GM12878 (cell line): ENCODE results near the gene PTPN14. TPM values are rescaled to one million over a fixed set of nuclear protein-coding genes. Genes with fewer than 3 reads are reported as not detected.

Experiments used
- ATAC-seq: fragments of 200-7000 bp; cut with Tn5 transposase; 3 replicates; pipeline ENCODE4 v1.9.1; 2020; ENCODE audit warnings: mild to moderate bottlenecking, moderate library complexity
- BruUV-seq: library from RNA; stranded (reverse); fragments of 400-500 nt; replicated peaks from 2 replicates; lab custom pipeline; 2021; lab: Mats Ljungman, UMichigan
- CTCF ChIA-PET: fragments of 300-600 bp; sonication (Branson Sonifier 250); formaldehyde crosslinking; extraction: SDS; loops from one replicate; lab custom pipeline; 2021; ENCODE audit warnings: inconsistent platforms; lab: Yijun Ruan, JAX
- POLR2A ChIA-PET: fragments of 350-600 bp; formaldehyde crosslinking; extraction: SDS; loops from one replicate; lab custom pipeline; 2021; ENCODE audit warnings: inconsistent platforms; lab: Charles Lee
- RAD21 ChIA-PET: fragments of 300-600 bp; sonication (Branson Sonifier 250); formaldehyde crosslinking; loops from one replicate; lab custom pipeline; 2023; ENCODE audit warnings: antibody characterized with exemption; ENCODE audit not compliant: unreplicated experiment; lab: Charles Lee
- SMC1A ChIA-PET: fragments of 300-600 bp; sonication (Branson Sonifier 250); formaldehyde crosslinking; loops from one replicate; lab custom pipeline; 2023; ENCODE audit not compliant: unreplicated experiment, uncharacterized antibody; lab: Charles Lee
- DNase-seq: peaks from one replicate; pipeline ENCODE4 v3.0.0-alpha.2; 2011; ENCODE audit warnings: low read depth, low spot score
- FAIRE-seq: peaks from 3 replicates; lab custom pipeline; 2011; peaks lifted over from hg19 to GRCh38; lab: Jason Lieb, UNC
- H2AFZ ChIP-seq: 2 replicates; pipeline ENCODE4 v1.6.0; 2011; ENCODE audit warnings: low read depth, low read length, control low read depth; ENCODE audit not compliant: control insufficient read depth
- H3K27ac ChIP-seq: 2 replicates; pipeline ENCODE4 v1.5.1; 2011; ENCODE audit warnings: control low read depth; ENCODE audit not compliant: control insufficient read depth, insufficient read depth
- H3K27me3 ChIP-seq, 2 experiments: replicated peaks in 1 of 2; 2 replicates each; pipeline versions ENCODE4 v1.6.0 to v1.6.1; 2011; ENCODE audit warnings: low read length in 1 of 2; ENCODE audit not compliant: control insufficient read depth in 2 of 2, insufficient read depth in 2 of 2
- H3K36me3 ChIP-seq, 2 experiments: 2 replicates each; pipeline ENCODE4 v1.5.1; 2011; ENCODE audit warnings: low read length in 1 of 2; ENCODE audit not compliant: control insufficient read depth in 2 of 2, insufficient read depth in 2 of 2
- H3K4me1 ChIP-seq: 2 replicates; pipeline ENCODE4 v1.6.1; 2011; ENCODE audit warnings: mild to moderate bottlenecking, low read length, moderate library complexity, mixed read lengths; ENCODE audit not compliant: control insufficient read depth, insufficient read depth
- H3K4me2 ChIP-seq: 2 replicates; pipeline ENCODE4 v1.6.0; 2011; ENCODE audit warnings: control low read depth; ENCODE audit not compliant: control insufficient read depth, insufficient read depth
- H3K4me3 ChIP-seq: fragments of 200-600 bp; sonication (generic); 2 replicates; pipeline ENCODE4 v1.5.1; 2016
- H3K79me2 ChIP-seq: 2 replicates; pipeline ENCODE4 v1.6.0; 2011; ENCODE audit warnings: low read length; ENCODE audit not compliant: control insufficient read depth, insufficient read depth
- H3K9ac ChIP-seq: 2 replicates; pipeline ENCODE4 v1.8.0; 2011; ENCODE audit warnings: low read length, control low read depth, mixed read lengths; ENCODE audit not compliant: control insufficient read depth, insufficient read depth
- H3K9me3 ChIP-seq: replicated peaks from 3 replicates; pipeline ENCODE4 v1.5.1; 2011; ENCODE audit warnings: mild to moderate bottlenecking, low read length; ENCODE audit not compliant: control insufficient read depth, insufficient read depth
- H4K20me1 ChIP-seq: 2 replicates; pipeline ENCODE4 v1.6.0; 2011; ENCODE audit not compliant: control insufficient read depth, insufficient read depth
- EED ChIP-seq: sonication (generic); IDR thresholded peaks from 2 replicates; pipeline ENCODE4 v1.6.1; 2016; ENCODE audit warnings: antibody characterized with exemption, low read depth
- PAX8 ChIP-seq: fragments of 450-650 bp; IDR thresholded peaks from 2 replicates; pipeline ENCODE4 v1.6.1; 2017; ENCODE audit warnings: mild to moderate bottlenecking, moderate library complexity
- RAD21 ChIP-seq: IDR thresholded peaks from 2 replicates; pipeline ENCODE4 v1.6.1; 2011; ENCODE audit warnings: mild to moderate bottlenecking, low read depth, low read length, moderate library complexity; ENCODE audit not compliant: insufficient read depth
- RBBP5 ChIP-seq: fragments of 200-600 bp; sonication (generic); conservative IDR thresholded peaks from 2 replicates; pipeline ENCODE4 v1.6.1; 2016
- SMAD1 ChIP-seq: fragments of 450-650 bp; IDR thresholded peaks from 2 replicates; pipeline ENCODE4 v1.6.1; 2018; ENCODE audit warnings: mild to moderate bottlenecking, low read depth; ENCODE audit not compliant: partially characterized antibody
- whole genome bisulfite sequencing: methylation state at CpG from one replicate; pipeline ENCODE4 v1.1.6; 2016; ENCODE audit warnings: low lambda C conversion rate; ENCODE audit not compliant: insufficient replicate concordance, insufficient coverage; ENCODE audit errors: missing lambda C conversion rate; 5-methylcytosine and 5-hydroxymethylcytosine counted together
- in situ Hi-C: fragments of 300-500 bp; cut with MboI; formaldehyde crosslinking; loops from 9 replicates; pipeline ENCODE4 v1.14.3; 2018; ENCODE audit warnings: mixed read lengths
- intact Hi-C: fragments of 100-400 bp; cut with micrococcal nuclease; formaldehyde crosslinking; loops from one replicate; pipeline ENCODE4 v1.14.2; 2022; ENCODE audit not compliant: unreplicated experiment
- polyA plus RNA-seq, 11 experiments: library from polyadenylated mRNA; depleted of rRNA in 4 of 11; unstranded in 6 of 11; stranded (reverse) in 5 of 11; fragments of >200 nt; fragmentation: Nextera tagmentation in 4 of 11; fragmentation: Illumina TruSeq in 1 of 11; extraction: Ambion mirVana in 4 of 11; extraction: Trizol in 1 of 11; gene quantifications; 1 replicate in 1 of 11; 2 replicates in 10 of 11; pipeline versions ENCODE4 v1.2.1 to v1.2.3, GENCODE V29; 2011 to 2016; ENCODE audit warnings: inconsistent platforms in 2 of 11, missing spikeins in 2 of 11, low read depth in 1 of 11
- total RNA-seq, 4 experiments: library from RNA; depleted of rRNA in 3 of 4; stranded (reverse); fragments of >200 nt in 3 of 4; fragmentation: Illumina TruSeq in 1 of 4; extraction: Trizol in 1 of 4; gene quantifications; 2 replicates each; pipeline versions ENCODE4 v1.2.1 to v1.2.3, GENCODE V29; 2013 to 2021
- TF ChIP-seq, protein P1 (sequence below): fragments of 150-350 bp; IDR thresholded peaks from 2 replicates; pipeline ENCODE4 v1.6.1; 2016; ENCODE audit warnings: low read depth, low read length
- TF ChIP-seq, protein P2 (sequence below): fragments of 450-650 bp; IDR thresholded peaks from 2 replicates; pipeline ENCODE4 v1.6.1; 2017; ENCODE audit warnings: borderline replicate concordance
- TF ChIP-seq, protein P3 (sequence below): fragments of 450-650 bp; IDR thresholded peaks from 2 replicates; pipeline ENCODE4 v1.6.1; 2018; ENCODE audit warnings: mild to moderate bottlenecking, low read depth, moderate library complexity; ENCODE audit not compliant: partially characterized antibody

The PTPN14 gene
- total and polyA plus RNA-seq, 10 of the 15 experiments (the other 5 are each of a cell fraction or from before 2014, with no cell fraction given), result 0.05 to 5.1 (median 0.44) TPM

DNA sequence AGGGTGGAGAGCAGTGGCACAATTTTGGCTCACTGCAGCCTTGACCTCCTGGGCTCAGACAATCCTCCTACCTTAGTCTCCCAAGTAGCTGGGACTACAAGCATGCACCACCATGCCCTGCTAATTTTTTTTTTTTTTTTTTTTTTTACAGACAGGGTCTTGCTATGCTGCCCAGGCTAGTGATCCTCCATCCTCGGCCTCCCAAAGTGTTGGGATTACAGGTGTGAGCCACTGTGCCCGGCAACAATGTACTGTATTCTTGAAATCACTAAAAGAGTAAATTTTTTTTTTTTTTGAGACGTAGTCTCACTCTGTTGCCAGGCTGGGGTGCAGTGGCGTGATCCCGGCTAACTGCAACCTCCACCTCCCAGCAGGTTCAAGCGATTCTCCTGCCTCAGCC is 152.9 kb downstream of the PTPN14 start:
- WGBS, result 53% methylated on average over 6 of the region's 6 CpGs

DNA sequence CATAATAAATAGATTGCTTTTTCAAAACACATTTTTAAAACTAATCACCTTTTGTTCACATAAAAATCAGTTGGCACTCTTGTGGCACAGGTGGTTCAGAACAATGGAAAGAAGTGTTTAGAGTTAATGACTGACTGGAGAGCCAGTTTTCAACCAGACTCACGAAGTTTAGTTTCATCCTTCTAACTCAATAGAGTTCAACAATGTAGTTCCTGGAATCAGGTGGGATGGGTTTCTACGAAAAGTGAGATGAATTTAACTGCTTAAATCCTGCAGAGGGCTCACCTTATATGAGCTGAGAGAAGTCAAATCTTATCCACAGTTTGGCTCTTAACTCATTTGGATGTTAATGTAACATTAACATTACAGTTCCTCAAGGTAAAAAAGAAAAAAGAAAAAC is 153.9 kb downstream of the PTPN14 start:
- in situ Hi-C loops, result no loop called here
- ATAC-seq (no peak), FAIRE-seq (no peak), DNase-seq (no peak)
- no peaks in the 10 kb centered on the region for H3K9me3 ChIP-seq
- no peaks in the 10 kb centered on the region for H3K36me3 ChIP-seq
- H3K9ac ChIP-seq, result no peak overlapping the region
- no peaks in the 10 kb centered on the region for H3K4me1 ChIP-seq
- 17% methylated on average over 2 of the region's 2 CpGs for WGBS
- SMC1A ChIA-PET, result interaction anchor here (0.8 to 3.5 kb wide), 4 partner anchors 10 to 187 kb away, joined by 3 to 13 read pairs (median 8); no protein-coding TSS in a partner anchor
- H3K79me2 ChIP-seq, result no peaks in the 10 kb centered on the region
- H3K4me2 ChIP-seq, result no peak overlapping the region
- CTCF ChIA-PET, result interaction anchor here (1.2 to 1.5 kb wide), 3 partner anchors 9 to 185 kb away, joined by 3 to 5 read pairs (median 3); no protein-coding TSS in a partner anchor
- no TSS peak for BruUV-seq
- H3K27me3 ChIP-seq, result no peaks in the 10 kb centered on the region
- no peak overlapping the region for H3K27ac ChIP-seq
- POLR2A ChIA-PET, result no interaction called here
- no peak overlapping the region for H2AFZ ChIP-seq
- no peak overlapping the region for H3K4me3 ChIP-seq
- RAD21 ChIA-PET, result no interaction called here
- no peaks in the 10 kb centered on the region for H4K20me1 ChIP-seq
- intact Hi-C loops, result no loop called here
- TF ChIP-seq, protein P1, sequence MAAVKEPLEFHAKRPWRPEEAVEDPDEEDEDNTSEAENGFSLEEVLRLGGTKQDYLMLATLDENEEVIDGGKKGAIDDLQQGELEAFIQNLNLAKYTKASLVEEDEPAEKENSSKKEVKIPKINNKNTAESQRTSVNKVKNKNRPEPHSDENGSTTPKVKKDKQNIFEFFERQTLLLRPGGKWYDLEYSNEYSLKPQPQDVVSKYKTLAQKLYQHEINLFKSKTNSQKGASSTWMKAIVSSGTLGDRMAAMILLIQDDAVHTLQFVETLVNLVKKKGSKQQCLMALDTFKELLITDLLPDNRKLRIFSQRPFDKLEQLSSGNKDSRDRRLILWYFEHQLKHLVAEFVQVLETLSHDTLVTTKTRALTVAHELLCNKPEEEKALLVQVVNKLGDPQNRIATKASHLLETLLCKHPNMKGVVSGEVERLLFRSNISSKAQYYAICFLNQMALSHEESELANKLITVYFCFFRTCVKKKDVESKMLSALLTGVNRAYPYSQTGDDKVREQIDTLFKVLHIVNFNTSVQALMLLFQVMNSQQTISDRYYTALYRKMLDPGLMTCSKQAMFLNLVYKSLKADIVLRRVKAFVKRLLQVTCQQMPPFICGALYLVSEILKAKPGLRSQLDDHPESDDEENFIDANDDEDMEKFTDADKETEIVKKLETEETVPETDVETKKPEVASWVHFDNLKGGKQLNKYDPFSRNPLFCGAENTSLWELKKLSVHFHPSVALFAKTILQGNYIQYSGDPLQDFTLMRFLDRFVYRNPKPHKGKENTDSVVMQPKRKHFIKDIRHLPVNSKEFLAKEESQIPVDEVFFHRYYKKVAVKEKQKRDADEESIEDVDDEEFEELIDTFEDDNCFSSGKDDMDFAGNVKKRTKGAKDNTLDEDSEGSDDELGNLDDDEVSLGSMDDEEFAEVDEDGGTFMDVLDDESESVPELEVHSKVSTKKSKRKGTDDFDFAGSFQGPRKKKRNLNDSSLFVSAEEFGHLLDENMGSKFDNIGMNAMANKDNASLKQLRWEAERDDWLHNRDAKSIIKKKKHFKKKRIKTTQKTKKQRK, result no peak
- TF ChIP-seq SMAD1 (no peak), EED (no peak), RBBP5 (no peak), RAD21 (no peak)
- TF ChIP-seq, protein P2, sequence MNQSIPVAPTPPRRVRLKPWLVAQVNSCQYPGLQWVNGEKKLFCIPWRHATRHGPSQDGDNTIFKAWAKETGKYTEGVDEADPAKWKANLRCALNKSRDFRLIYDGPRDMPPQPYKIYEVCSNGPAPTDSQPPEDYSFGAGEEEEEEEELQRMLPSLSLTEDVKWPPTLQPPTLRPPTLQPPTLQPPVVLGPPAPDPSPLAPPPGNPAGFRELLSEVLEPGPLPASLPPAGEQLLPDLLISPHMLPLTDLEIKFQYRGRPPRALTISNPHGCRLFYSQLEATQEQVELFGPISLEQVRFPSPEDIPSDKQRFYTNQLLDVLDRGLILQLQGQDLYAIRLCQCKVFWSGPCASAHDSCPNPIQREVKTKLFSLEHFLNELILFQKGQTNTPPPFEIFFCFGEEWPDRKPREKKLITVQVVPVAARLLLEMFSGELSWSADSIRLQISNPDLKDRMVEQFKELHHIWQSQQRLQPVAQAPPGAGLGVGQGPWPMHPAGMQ, result no peak
- TF ChIP-seq, protein P3, sequence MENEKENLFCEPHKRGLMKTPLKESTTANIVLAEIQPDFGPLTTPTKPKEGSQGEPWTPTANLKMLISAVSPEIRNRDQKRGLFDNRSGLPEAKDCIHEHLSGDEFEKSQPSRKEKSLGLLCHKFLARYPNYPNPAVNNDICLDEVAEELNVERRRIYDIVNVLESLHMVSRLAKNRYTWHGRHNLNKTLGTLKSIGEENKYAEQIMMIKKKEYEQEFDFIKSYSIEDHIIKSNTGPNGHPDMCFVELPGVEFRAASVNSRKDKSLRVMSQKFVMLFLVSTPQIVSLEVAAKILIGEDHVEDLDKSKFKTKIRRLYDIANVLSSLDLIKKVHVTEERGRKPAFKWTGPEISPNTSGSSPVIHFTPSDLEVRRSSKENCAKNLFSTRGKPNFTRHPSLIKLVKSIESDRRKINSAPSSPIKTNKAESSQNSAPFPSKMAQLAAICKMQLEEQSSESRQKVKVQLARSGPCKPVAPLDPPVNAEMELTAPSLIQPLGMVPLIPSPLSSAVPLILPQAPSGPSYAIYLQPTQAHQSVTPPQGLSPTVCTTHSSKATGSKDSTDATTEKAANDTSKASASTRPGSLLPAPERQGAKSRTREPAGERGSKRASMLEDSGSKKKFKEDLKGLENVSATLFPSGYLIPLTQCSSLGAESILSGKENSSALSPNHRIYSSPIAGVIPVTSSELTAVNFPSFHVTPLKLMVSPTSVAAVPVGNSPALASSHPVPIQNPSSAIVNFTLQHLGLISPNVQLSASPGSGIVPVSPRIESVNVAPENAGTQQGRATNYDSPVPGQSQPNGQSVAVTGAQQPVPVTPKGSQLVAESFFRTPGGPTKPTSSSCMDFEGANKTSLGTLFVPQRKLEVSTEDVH, result no peak

More for the DNA sequence above, 152.9 kb downstream of the PTPN14 start:
- Histone ChIP-seq H4K20me1 (no peaks in the 10 kb centered on the region), H3K9me3 (no peaks in the 10 kb centered on the region), H3K4me1 (no peaks in the 10 kb centered on the region), H3K4me2 (no peak overlapping the region)
- FAIRE-seq, result no peak
- intact Hi-C loops, result no loop called here
- TF ChIP-seq PAX8, result no peak
- TF ChIP-seq, all 136 proteins: peak for 0
- Histone ChIP-seq H3K27ac (no peak overlapping the region), H3K79me2 (no peaks in the 10 kb centered on the region), H2AFZ (no peak overlapping the region), H3K36me3 (no peaks in the 10 kb centered on the region), H3K27me3 (no peaks in the 10 kb centered on the region), H3K9ac (no peak overlapping the region), H3K4me3 (no peak overlapping the region)
- ChIA-PET SMC1A (no interaction called here), POLR2A (no interaction called here), CTCF (no interaction called here), RAD21 (no interaction called here)
- in situ Hi-C loops, result no loop called here
- BruUV-seq, result no TSS peak
- no peak for ATAC-seq
- no peak for DNase-seq
